ENCODE data around the gene ATP4B. TPM values are rescaled to one million over a fixed set of nuclear protein-coding genes. Genes with fewer than 3 reads are reported as not detected.

Gene ATP4B
- total RNA-seq (2014; rRNA removed; shearing (Covaris generic)): not detected in 2 replicates
- not detected in 2 replicates for polyA plus RNA-seq (2016; fragmentation: Nextera tagmentation; extraction: Ambion mirVana)

DNA sequence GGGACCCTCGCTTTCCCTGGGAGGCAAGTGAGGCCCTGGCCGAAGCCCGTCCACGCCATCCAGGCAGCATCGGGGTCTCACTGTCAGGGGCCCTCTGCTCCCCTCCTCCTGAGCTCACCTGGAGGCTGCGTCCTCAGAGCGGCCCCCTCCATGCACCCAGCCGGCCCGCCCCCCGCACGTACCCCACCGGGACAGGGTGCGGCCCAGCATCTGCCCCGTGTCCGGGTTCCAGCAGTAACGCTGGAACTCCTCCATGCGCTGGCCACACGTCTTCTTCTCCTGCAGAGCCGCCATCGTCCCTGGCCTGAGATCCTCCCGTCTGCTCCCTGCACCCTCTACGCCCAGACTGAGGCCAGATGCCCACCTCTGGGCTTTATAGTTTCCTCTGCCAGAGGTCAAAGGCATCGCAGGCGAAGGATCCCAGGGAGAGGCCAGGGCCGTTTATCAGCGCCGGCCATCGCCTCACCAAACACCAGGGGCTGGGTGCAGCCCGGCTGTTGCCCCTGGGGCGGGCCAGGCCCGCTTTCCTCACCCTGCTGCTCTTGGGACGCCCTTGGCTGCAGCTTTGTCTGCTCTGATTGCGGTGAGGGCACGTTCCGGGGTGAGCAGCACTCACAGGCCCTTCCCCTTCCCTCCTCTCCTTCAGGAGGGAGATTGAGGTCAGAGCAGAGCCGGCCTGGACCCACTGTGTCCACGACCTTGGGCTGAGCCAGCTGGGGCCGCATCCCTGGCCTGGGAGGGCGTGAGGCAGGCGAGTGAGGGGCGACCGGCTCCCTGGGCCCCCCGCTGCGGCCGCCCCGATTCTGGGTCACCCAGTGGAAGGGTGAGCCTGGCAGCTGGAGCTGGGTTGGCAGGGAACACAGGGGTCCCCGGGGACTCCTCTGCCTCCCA is at the start of gene ATP4B:
Gene ATP4B, minus strand, starts transcription at position 348 of the 891 bp plus-strand sequence. Its CDS starts 54 bp downstream, at position 294.
- H3K4me3 ChIP-seq: no peak within 1 kb of the TSS
- WGBS, 2 experiments (ENCODE audit: low coverage in 1 of 2, low lambda C conversion rate in 2 of 2, missing lambda C conversion rate in 2 of 2): 66 to 68% methylated on average over 45 to 47 of the region's 47 CpGs
- no peaks in the 10 kb centered on the region for H3K9me2 ChIP-seq (ENCODE audit: insufficient read depth)
- no peak for TF ChIP-seq EZH2 (IDR thresholded peaks at IDR 0.05; ENCODE audit: insufficient read depth, poor library complexity, severe bottlenecking)
- TF ChIP-seq EZH2phosphoT487 (IDR thresholded peaks at IDR 0.05; ENCODE audit: insufficient read depth, low read depth): no peak
- H3K27ac ChIP-seq: no peak within 1 kb of the TSS
- H3K36me3 ChIP-seq (ENCODE audit: low read depth): no peaks in the 10 kb centered on the region
- no peaks in the 10 kb centered on the region for H3F3A ChIP-seq (ENCODE audit: insufficient read depth)
- no peak within 1 kb of the TSS for H3K4me2 ChIP-seq (ENCODE audit: unreplicated experiment)
- H3K4me1 ChIP-seq (ENCODE audit: insufficient read depth): no peaks in the 10 kb centered on the region
- H3K79me2 ChIP-seq (ENCODE audit: insufficient read depth): no peaks in the 10 kb centered on the region
- no peaks in the 10 kb centered on the region; the same call in 1 of the 2 replicates for H3K27me3 ChIP-seq (replicated peaks; ENCODE audit: insufficient read depth)
- H3K9ac ChIP-seq: no peak within 1 kb of the TSS
- no peak for DNase-seq
- H2AFZ ChIP-seq: no peak within 1 kb of the TSS
- H4K20me1 ChIP-seq (ENCODE audit: insufficient read depth): no peaks in the 10 kb centered on the region
- no peaks in the 10 kb centered on the region for H3K9me3 ChIP-seq (ENCODE audit: low read depth)
- in situ Hi-C loops (cut with MboI): no loop called here

DNA sequence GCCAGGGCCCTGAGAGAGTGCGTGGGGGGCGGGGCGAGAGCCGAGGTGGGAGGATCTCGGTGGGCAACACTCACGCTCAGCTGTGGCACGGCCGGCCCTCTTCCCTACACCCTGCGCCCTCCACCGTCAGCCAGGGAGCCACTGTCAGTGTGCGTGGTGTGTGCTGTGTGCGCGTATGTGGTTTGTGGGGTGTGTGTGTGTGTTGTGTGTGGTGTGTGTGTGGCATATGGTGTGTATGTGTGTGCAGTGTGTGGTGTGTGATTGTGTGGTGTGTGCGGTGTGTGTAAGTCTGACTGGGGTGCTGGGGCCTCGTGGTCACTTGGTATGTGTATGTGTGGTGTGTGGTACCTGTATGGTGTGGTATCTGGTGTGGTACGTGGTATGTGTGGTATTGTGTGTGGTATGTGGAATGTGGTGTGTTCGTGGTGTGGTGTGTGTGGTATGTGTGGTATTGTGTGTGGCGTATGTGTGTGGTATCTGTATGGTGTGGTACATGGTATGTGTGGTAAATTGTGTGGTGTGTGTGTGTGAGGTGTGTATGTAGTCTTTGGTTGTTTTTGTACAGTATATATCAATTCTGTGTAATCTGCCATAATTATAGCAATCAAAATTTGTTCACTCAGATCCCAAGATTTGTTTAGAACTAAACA is 14.1 kb upstream of the ATP4B start:
- no peaks in the 10 kb centered on the region for H3F3A ChIP-seq (ENCODE audit: insufficient read depth)
- no peaks in the 10 kb centered on the region for H3K4me1 ChIP-seq (ENCODE audit: insufficient read depth)
- 76 to 77% methylated on average over 18 of the region's 18 CpGs for WGBS, 2 experiments (ENCODE audit: low coverage in 1 of 2, low lambda C conversion rate in 2 of 2, missing lambda C conversion rate in 2 of 2)
- no peaks in the 10 kb centered on the region for H3K9me3 ChIP-seq (ENCODE audit: low read depth)
- H3K79me2 ChIP-seq (ENCODE audit: insufficient read depth): no peaks in the 10 kb centered on the region
- no peaks in the 10 kb centered on the region for H4K20me1 ChIP-seq (ENCODE audit: insufficient read depth)
- no peak overlapping the region for H3K4me3 ChIP-seq
- no peak overlapping the region for H2AFZ ChIP-seq
- DNase-seq: no peak
- H3K36me3 ChIP-seq (ENCODE audit: low read depth): no peaks in the 10 kb centered on the region
- no peak overlapping the region for H3K9ac ChIP-seq
- TF ChIP-seq EZH2phosphoT487 (IDR thresholded peaks at IDR 0.05; ENCODE audit: insufficient read depth, low read depth): no peak
- no peak for TF ChIP-seq EZH2 (IDR thresholded peaks at IDR 0.05; ENCODE audit: insufficient read depth, poor library complexity, severe bottlenecking)
- no peaks in the 10 kb centered on the region for H3K9me2 ChIP-seq (ENCODE audit: insufficient read depth)
- H3K27me3 ChIP-seq (replicated peaks; ENCODE audit: insufficient read depth): no peaks in the 10 kb centered on the region
- in situ Hi-C loops (cut with MboI): no loop called here
- no peak overlapping the region for H3K27ac ChIP-seq
- H3K4me2 ChIP-seq (ENCODE audit: unreplicated experiment): no peak overlapping the region

DNA sequence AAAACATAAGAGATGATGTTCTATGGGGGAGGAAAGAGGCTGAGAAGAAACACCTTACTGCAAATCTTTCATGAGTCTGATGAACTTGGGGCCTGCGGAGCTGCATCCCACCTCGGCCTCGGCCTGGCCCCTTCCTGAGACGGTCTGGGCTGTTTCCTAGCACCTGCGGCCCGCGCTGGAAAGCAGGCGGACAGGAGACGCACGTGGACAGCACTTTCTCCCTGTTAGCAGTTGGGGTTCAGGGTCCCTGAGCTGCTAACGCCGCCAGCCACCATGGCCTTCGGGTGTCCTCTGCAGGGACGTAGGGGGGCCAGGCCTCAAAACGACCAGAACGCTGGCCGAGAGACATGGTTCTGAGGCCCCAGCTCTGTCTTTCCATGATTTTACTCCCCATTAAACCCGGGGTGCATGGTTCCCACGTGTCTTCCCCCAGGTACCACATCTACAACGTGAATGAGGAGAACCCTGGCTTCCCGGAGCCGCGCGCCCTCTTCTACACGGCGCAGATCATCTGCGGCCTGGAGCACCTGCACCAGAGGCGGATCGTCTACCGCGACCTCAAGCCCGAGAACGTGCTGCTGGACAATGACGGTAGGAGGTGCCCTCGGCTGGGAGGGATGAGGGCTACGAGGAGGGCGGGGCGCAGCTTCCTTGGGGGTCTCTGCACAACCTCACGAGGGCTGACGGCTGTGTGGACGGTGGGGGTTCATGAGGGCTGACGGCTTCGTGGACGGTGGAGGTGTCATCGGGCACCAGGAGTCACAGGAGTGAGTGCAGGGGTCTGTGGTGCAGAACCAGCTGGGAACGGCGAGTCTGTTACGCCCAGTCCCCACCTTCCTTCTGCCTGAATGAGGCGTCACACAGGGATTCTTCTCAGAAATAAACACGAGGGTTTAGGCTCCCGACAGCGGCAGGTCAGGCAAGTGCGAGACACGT is 13.3 kb upstream of the ATP4B start:
- Histone ChIP-seq H3K27ac (no peak overlapping the region), H3K79me2 (ENCODE audit: insufficient read depth) (no peaks in the 10 kb centered on the region), H4K20me1 (ENCODE audit: insufficient read depth) (no peaks in the 10 kb centered on the region), H3K36me3 (ENCODE audit: low read depth) (no peaks in the 10 kb centered on the region), H3K9me3 (ENCODE audit: low read depth) (no peaks in the 10 kb centered on the region), H3F3A (ENCODE audit: insufficient read depth) (no peaks in the 10 kb centered on the region; the same call in 1 of the 2 replicates), H3K4me1 (ENCODE audit: insufficient read depth) (no peaks in the 10 kb centered on the region), H3K9ac (no peak overlapping the region), H3K4me3 (no peak overlapping the region), H3K9me2 (ENCODE audit: insufficient read depth) (no peaks in the 10 kb centered on the region), H2AFZ (no peak overlapping the region), H3K27me3 (replicated peaks; ENCODE audit: insufficient read depth) (no peaks in the 10 kb centered on the region), H3K4me2 (ENCODE audit: unreplicated experiment) (no peak overlapping the region)
- TF ChIP-seq EZH2phosphoT487 (IDR thresholded peaks at IDR 0.05; ENCODE audit: insufficient read depth, low read depth): no peak
- no peak for TF ChIP-seq EZH2 (IDR thresholded peaks at IDR 0.05; ENCODE audit: insufficient read depth, poor library complexity, severe bottlenecking)
- in situ Hi-C loops (cut with MboI): no loop called here
- DNase-seq: no peak
- WGBS, 2 experiments (ENCODE audit: low coverage in 1 of 2, low lambda C conversion rate in 2 of 2, missing lambda C conversion rate in 2 of 2): 87 to 88% methylated on average over 44 to 54 of the region's 54 CpGs

DNA sequence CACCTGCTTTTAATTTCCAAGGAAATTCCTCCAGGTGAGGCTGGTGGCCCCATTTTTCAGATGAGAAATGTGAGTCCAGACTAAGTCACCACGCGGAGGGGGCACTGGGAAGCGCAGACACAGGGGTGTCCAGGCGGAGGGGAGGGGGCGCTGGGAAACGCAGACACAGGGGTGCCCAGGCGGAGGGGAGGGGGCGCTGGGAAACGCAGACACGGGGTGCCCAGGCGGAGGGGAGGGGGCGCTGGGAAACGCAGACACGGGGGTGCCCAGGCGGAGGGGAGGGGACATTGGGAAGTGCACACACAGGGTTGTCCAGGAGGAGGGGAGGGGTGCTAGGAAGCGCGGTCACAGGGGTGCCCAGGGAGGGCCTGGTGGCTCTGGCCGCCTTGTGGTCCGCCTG is 12.5 kb upstream of the ATP4B start:
- WGBS, 2 experiments (ENCODE audit: low coverage in 1 of 2, low lambda C conversion rate in 2 of 2, missing lambda C conversion rate in 2 of 2): 77 to 78% methylated on average over 4 to 19 of the region's 19 CpGs
- no peak overlapping the region for H2AFZ ChIP-seq
- in situ Hi-C loops (cut with MboI): no loop called here
- no peaks in the 10 kb centered on the region for H3K27me3 ChIP-seq (replicated peaks; ENCODE audit: insufficient read depth)
- H3K79me2 ChIP-seq (ENCODE audit: insufficient read depth): no peaks in the 10 kb centered on the region
- H3K9me3 ChIP-seq (ENCODE audit: low read depth): no peaks in the 10 kb centered on the region
- no peak overlapping the region for H3K4me3 ChIP-seq
- H3K9me2 ChIP-seq (ENCODE audit: insufficient read depth): no peaks in the 10 kb centered on the region
- TF ChIP-seq EZH2phosphoT487 (IDR thresholded peaks at IDR 0.05; ENCODE audit: insufficient read depth, low read depth) (no peak), EZH2 (IDR thresholded peaks at IDR 0.05; ENCODE audit: insufficient read depth, poor library complexity, severe bottlenecking) (no peak)
- no peak overlapping the region for H3K4me2 ChIP-seq (ENCODE audit: unreplicated experiment)
- H3K27ac ChIP-seq: no peak overlapping the region
- no peaks in the 10 kb centered on the region; the same call in 1 of the 2 replicates for H3F3A ChIP-seq (ENCODE audit: insufficient read depth)
- H3K9ac ChIP-seq: no peak overlapping the region
- no peaks in the 10 kb centered on the region for H3K4me1 ChIP-seq (ENCODE audit: insufficient read depth)
- no peaks in the 10 kb centered on the region for H4K20me1 ChIP-seq (ENCODE audit: insufficient read depth)
- no peaks in the 10 kb centered on the region for H3K36me3 ChIP-seq (ENCODE audit: low read depth)
- DNase-seq: no peak

All from GM23248 (cell line).